ENCODE results near the gene CSF1.

DNA sequence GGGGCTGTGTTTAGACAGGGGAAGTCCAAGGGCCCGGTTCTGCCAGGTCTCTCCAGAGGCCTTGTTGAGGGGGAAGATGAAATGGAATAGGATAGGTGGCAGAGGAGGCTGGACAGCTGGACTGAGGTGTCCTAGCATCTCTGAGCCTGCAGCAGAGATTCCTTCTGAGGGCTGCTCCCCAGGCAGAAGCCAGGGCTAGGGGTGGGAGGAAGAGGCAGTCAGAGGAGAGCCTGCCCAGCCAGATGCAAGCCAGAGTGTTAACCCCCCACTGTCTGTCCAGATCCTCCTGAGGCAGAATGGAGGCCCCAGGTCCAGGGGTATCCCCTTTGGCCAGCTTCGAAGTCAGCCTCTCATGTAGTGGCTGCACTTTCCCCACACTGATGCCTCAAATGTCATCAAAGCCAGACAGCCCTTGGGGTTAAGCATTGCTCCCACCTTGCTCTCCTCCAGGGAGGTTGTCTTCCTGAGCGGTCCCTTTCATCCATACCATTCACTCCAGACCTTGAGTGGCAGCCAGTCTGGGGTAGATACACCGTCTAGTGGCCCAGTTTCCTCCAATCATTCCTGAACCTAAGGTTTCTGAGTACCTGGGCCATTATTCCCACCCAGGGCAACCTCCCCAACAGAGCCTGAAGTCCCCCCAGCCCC is 1.7 kb downstream of the CSF1 start:
- TF ChIP-seq POLR2A (IDR thresholded peaks at IDR 0.05; ENCODE audit: low read length) (peak; percentile 8), GATA1 (IDR thresholded peaks at IDR 0.05; ENCODE audit: low read depth, low read length) (no peak)

All from erythroblast (primary cell).